Common myeloid progenitor, CD34-positive (primary cell): Measurements from ENCODE around the gene AFTPH.

Experiments used
- CTCF ChIA-PET: fragments of 350-600 bp; sonication (Branson Sonifier 250); formaldehyde crosslinking; loops from one replicate; lab custom pipeline; 2021; ENCODE audit warnings: antibody characterized with exemption; lab: Charles Lee
- POLR2A ChIA-PET: fragments of 350-600 bp; sonication (Branson Sonifier 250); formaldehyde crosslinking; loops from one replicate; lab custom pipeline; 2021; ENCODE audit warnings: antibody characterized with exemption; lab: Charles Lee
- DNase-seq, 3 donors: peaks; one replicate each; pipeline versions ENCODE4 v3.0.0 to v3.0.0-alpha.2; 2013
- H3K27ac ChIP-seq, 2 experiments: 1 replicate in 1 of 2; 2 replicates in 1 of 2; pipeline ENCODE4 v1.7.0; 2013; ENCODE audit warnings: inconsistent platforms in 2 of 2, low read length in 2 of 2, mild to moderate bottlenecking in 2 of 2, low read depth in 1 of 2, moderate library complexity in 1 of 2; ENCODE audit not compliant: severe bottlenecking in 2 of 2, insufficient read depth in 1 of 2, poor library complexity in 1 of 2
- H3K27me3 ChIP-seq, 5 experiments: replicated peaks in 2 of 5; 1 replicate in 3 of 5; 2 replicates in 2 of 5; pipeline versions ENCODE4 v1.6.1 to v1.7.0; 2013; ENCODE audit warnings: low read length in 4 of 5, mild to moderate bottlenecking in 2 of 5, moderate library complexity in 2 of 5, inconsistent platforms in 1 of 5; ENCODE audit not compliant: insufficient read depth in 5 of 5, control insufficient read depth in 4 of 5
- H3K36me3 ChIP-seq, 4 experiments: 1 replicate in 2 of 4; 2 replicates in 2 of 4; pipeline versions ENCODE4 v1.6.1 to v1.7.0; 2013; ENCODE audit warnings: low read length in 3 of 4, control low read depth in 1 of 4, mild to moderate bottlenecking in 1 of 4; ENCODE audit not compliant: control insufficient read depth in 4 of 4, insufficient read depth in 4 of 4
- H3K4me1 ChIP-seq, 4 experiments: 1 replicate in 3 of 4; 2 replicates in 1 of 4; pipeline versions ENCODE4 v1.6.1 to v1.7.1; 2013; ENCODE audit warnings: low read length in 3 of 4, mild to moderate bottlenecking in 3 of 4, control low read depth in 1 of 4, inconsistent platforms in 1 of 4, moderate library complexity in 1 of 4; ENCODE audit not compliant: control insufficient read depth in 4 of 4, insufficient read depth in 4 of 4; ENCODE audit errors: control extremely low read depth in 1 of 4
- H3K4me3 ChIP-seq, 7 experiments: 1 replicate in 4 of 7; 2 replicates in 3 of 7; pipeline versions ENCODE4 v1.5.1 to v1.7.0; 2013; ENCODE audit warnings: mild to moderate bottlenecking in 7 of 7, low read length in 6 of 7, moderate library complexity in 6 of 7, inconsistent platforms in 2 of 7, low read depth in 2 of 7, control low read depth in 1 of 7; ENCODE audit not compliant: insufficient read depth in 4 of 7, control insufficient read depth in 1 of 7; ENCODE audit errors: extremely low read depth in 1 of 7
- H3K9me3 ChIP-seq, 5 experiments: 1 replicate in 4 of 5; 2 replicates in 1 of 5; pipeline versions ENCODE4 v1.6.1 to v1.7.1; 2013; ENCODE audit warnings: low read length in 4 of 5, mild to moderate bottlenecking in 2 of 5, inconsistent platforms in 1 of 5, low read depth in 1 of 5, moderate library complexity in 1 of 5; ENCODE audit not compliant: control insufficient read depth in 4 of 5, insufficient read depth in 2 of 5; ENCODE audit errors: control extremely low read depth in 1 of 5
- WGBS: methylation state at CpG from one replicate; pipeline ENCODE4 v1.1.5; 2013; ENCODE audit not compliant: insufficient coverage; 5-methylcytosine and 5-hydroxymethylcytosine counted together

AFTPH gene

GRCh38 chr2:64537991-64538390, 13.9 kb downstream of the AFTPH start:
- H3K4me3 ChIP-seq, result no peak overlapping the region
- whole genome bisulfite sequencing, result 100% methylated on average over 1 of the region's 2 CpGs
- CTCF ChIA-PET, result interaction anchor here (1.1 to 4.7 kb wide), 2 partner anchors 23 to 29 kb away, joined by 3 to 19 read pairs; no protein-coding TSS in a partner anchor
- H3K27ac ChIP-seq, result no peak overlapping the region
- no peaks in the 10 kb centered on the region for H3K9me3 ChIP-seq
- DNase-seq, result no peak
- peaks cover 0 to 9% (median 2%) of the 10 kb centered on the region in 4 experiments for H3K4me1 ChIP-seq
- POLR2A ChIA-PET, result no interaction called here
- H3K27me3 ChIP-seq, result no peaks in the 10 kb centered on the region
- no peaks in the 10 kb centered on the region for H3K36me3 ChIP-seq

- no peak for DNase-seq
- no peak overlapping the region for H3K4me3 ChIP-seq
- CTCF ChIA-PET, result interaction anchor here (1.1 to 4.7 kb wide), 7 partner anchors 11 to 28 kb away, joined by 3 to 19 read pairs (median 5); partner anchors contain the start of gene AFTPH
- peaks cover 0 to 8% (median 2%) of the 10 kb centered on the region in 4 experiments for H3K4me1 ChIP-seq
- H3K27ac ChIP-seq, result no peak overlapping the region
- H3K27me3 ChIP-seq, result no peaks in the 10 kb centered on the region
- 100% methylated on average over 2 of the region's 3 CpGs for WGBS
- peaks cover 0 to 2% (median 0%) of the 10 kb centered on the region in 4 experiments for H3K36me3 ChIP-seq
- no peaks in the 10 kb centered on the region for H3K9me3 ChIP-seq
- POLR2A ChIA-PET, result no interaction called here
These were observed 14.8 kb downstream of the AFTPH start for GRCh38 chr2:64538764-64539433.

- ChIA-PET CTCF (interaction anchor here (1.5 to 4.7 kb wide), 4 partner anchors 10 to 20 kb away, joined by 5 to 19 read pairs (median 10); partner anchors contain the start of gene AFTPH), POLR2A (no interaction called here)
- Histone ChIP-seq H3K27ac (no peak overlapping the region), H3K9me3 (no peaks in the 10 kb centered on the region), H3K27me3 (no peaks in the 10 kb centered on the region), H3K36me3 (peaks cover 0 to 2% (median 0%) of the 10 kb centered on the region in 4 experiments), H3K4me1 (no peaks in the 10 kb centered on the region), H3K4me3 (no peak overlapping the region)
- no peak for DNase-seq
- WGBS, result no CpG with 5 or more reads among the region's 3 CpGs
These were observed 16.5 kb downstream of the AFTPH start for GRCh38 chr2:64540615-64541014.

GRCh38 chr2:64541547-64541946, 17.4 kb downstream of the AFTPH start:
- no CpG with 5 or more reads among the region's 2 CpGs for WGBS
- no peak for DNase-seq
- H3K4me1 ChIP-seq, result no peaks in the 10 kb centered on the region
- H3K27me3 ChIP-seq, result no peaks in the 10 kb centered on the region
- no peak overlapping the region for H3K27ac ChIP-seq
- ChIA-PET CTCF (interaction anchor here (1.0 to 4.7 kb wide), 3 partner anchors 12 to 19 kb away, joined by 3 to 19 read pairs (median 3); partner anchors contain the start of gene AFTPH), POLR2A (no interaction called here)
- H3K4me3 ChIP-seq, result no peak overlapping the region
- peaks cover 0 to 2% (median 0%) of the 10 kb centered on the region in 4 experiments for H3K36me3 ChIP-seq
- no peaks in the 10 kb centered on the region for H3K9me3 ChIP-seq

- no peak for DNase-seq
- Histone ChIP-seq H3K9me3 (no peaks in the 10 kb centered on the region), H3K27ac (no peak overlapping the region), H3K4me1 (no peaks in the 10 kb centered on the region), H3K4me3 (no peak overlapping the region), H3K27me3 (no peaks in the 10 kb centered on the region), H3K36me3 (peaks cover 0 to 2% (median 0%) of the 10 kb centered on the region in 4 experiments)
- WGBS, result 90% methylated on average over 2 of the region's 5 CpGs
- ChIA-PET POLR2A (no interaction called here), CTCF (interaction anchor here (1.0 to 4.7 kb wide), 5 partner anchors 12 to 20 kb away, joined by 3 to 19 read pairs (median 4); partner anchors contain the start of gene AFTPH)
These were observed 18.2 kb downstream of the AFTPH start for GRCh38 chr2:64542071-64543007.

GRCh38 chr2:64543008-64543697, 19.0 kb downstream of the AFTPH start:
- no peak overlapping the region for H3K27ac ChIP-seq
- no peak overlapping the region for H3K4me3 ChIP-seq
- ChIA-PET POLR2A (no interaction called here), CTCF (interaction anchor here (1.0 to 4.7 kb wide), 3 partner anchors 18 to 21 kb away, joined by 4 to 19 read pairs (median 4); no protein-coding TSS in a partner anchor)
- peaks cover 0 to 2% (median 0%) of the 10 kb centered on the region in 4 experiments for H3K36me3 ChIP-seq
- no peaks in the 10 kb centered on the region for H3K27me3 ChIP-seq
- no peak for DNase-seq
- no peaks in the 10 kb centered on the region for H3K4me1 ChIP-seq
- H3K9me3 ChIP-seq, result no peaks in the 10 kb centered on the region
